Jurkat, Clone E6-1 (cell line): ENCODE results near the gene ABCB6.
"Not testable (repeated sequence)": the region's sequence is repeated elsewhere in the genome, so short reads cannot be mapped to it uniquely, and the experiment has no call there.

Experiments used
- DNase-seq: peaks from one replicate; pipeline ENCODE4 v3.0.0-alpha.2; 2011; ENCODE audit warnings: low read depth, low spot score
- H3K4me3 ChIP-seq: 2 replicates; pipeline ENCODE4 v1.5.1; 2011; ENCODE audit warnings: mild to moderate bottlenecking, low read length, control low read depth, moderate library complexity

The ABCB6 gene

DNA sequence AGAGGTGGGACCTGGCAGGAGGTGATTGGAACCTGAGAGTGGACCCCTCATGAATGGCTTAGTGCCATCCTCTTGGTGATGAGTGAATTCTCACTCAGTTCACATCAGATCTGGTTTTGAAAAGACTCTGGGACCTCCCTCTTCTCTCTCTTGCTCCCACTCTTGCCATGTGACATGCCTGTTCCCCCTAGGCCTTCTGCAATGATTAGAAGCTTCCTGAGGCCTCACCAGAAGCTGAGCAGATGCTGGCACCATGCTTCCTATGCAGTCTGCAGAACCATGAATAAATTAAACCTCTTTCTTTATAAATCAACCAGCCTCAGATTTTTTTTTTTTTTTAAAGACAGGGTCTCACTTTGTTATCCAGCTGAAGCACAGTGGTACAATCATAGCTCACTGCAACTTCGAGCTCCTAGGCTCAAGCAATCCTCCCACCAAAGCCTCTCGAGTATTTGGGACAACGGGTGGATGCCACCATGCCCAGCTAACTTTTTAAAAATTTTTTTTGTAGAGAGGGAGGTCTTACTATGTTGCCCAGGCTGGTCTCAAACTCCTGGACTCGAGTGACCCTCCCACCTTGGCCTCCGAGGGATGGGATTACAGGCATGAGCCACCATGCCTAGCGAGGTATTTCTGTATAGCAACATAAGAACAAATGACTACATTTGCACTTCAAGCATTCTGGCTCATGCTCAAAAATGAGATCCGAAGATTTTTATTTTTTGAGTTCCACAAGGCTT is 14.2 kb downstream of the ABCB6 start:
- DNase-seq, result no peak
- H3K4me3 ChIP-seq, result no peak overlapping the region

DNA sequence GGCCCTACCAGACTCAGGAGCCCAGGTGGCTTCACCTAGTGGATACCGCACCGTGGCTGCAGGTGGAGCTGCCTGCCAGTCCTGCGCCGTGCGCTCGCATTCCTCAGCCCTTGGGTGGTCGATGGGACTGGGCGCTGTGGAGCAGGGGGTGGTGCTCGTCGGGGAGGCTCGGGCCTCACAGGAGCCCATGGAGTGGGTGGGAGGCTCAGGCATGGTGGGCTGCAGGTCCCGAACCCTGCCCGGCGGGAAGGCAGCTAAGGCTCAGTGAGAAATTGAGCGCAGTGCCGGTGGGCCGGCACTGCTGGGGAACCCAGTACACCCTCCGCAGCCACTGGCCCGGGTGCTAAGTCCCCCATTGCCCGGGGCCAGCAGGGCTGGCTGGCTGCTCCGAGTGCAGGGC is 17.4 kb downstream of the ABCB6 start:
- not testable (repeated sequence) for H3K4me3 ChIP-seq, DNase-seq

DNA sequence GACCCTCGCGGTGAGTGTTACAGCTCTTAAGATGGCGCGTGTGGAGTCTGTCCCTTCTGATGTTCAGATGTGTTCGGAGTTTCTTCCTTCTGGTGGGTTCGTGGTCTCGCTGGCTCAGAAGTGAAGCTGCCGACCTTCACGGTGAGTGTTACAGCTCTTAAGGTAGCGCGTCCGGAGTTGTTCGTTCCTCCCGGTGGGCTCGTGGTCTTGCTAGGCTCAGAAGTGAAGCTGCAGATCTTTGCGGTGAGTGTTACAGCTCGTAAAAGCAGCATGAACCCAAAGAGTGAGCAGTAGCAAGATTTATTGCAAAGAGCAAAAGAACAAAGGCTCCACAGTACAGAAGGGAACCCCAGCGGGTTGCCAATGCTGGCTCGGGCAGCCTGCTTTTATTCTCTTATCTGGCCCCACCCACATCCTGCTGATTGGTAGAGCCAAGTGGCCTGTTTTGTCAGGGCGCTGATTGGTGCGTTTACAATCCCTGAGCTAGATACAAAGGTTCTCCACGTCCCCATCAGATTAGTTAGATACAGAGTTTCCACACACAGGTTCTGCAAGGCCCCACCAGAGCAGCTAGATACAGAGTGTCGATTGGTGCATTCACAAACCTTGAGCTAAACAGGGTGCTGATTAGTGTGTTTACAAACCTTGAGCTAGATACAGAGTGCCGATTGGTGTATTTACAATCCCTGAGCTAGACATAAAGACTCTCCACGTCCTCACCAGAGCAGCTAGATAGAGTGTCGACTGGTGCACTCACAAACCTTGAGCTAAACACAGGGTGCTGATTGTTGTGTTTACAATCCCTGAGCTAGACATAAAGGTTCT is 18.0 kb downstream of the ABCB6 start:
- peak overlapping the region; percentile 35 for H3K4me3 ChIP-seq
- DNase-seq, result peak; percentile 79

DNA sequence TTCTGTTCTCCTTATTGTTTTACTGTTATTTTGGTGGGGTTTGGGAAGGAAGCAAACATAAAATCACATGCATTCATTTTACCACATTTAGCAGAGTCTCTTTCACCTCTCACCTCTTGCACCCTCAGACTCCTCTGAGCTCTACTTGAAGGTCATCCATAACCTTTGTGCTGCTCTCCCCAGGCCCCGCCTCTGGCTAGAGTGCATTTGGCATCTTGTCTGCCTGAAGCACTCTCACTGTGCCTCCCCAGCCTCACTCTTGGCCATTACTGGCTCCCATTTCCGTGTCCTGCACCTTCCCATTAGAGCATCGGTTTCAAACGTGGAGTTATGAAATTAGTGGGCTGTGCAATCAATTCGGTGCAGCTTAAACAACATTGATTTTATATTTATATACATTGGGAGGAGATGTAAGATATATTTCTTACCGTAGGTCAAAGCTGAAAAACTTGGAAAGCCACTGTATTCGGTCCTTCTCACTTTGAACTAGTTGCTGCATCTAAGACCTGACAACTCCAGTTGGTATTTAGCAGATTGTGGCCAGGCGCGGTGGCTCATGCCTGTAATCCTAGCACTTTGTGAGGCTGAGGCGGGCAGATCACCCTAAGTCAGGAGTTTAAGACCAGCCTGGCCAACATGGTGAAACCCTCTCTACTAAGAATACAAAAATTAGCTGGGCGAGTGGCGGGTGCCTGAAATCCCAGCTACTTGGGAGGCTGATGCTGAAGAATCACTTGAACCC is 19.1 kb downstream of the ABCB6 start:
- H3K4me3 ChIP-seq, result no peak overlapping the region

DNA sequence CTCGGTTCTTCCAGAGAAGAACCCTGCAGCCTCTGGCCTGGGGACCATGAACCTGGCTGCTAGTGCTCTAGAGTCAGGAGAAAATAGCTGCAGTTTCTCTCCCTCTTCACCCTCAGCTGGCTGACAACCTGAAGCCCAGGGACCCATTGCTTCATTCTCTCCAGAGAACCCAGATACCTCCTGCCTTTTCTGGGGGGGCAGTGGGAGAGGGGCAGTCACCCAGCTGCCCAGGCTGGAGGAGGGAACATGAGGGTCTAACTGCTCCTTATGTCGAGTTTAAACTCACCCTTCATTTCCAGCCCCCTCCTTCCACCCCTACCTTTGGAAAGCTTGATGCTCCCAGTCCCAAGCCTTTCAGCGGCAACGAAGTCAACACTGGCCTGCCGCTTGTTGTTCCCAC is 19.8 kb downstream of the ABCB6 start:
- no peak overlapping the region for H3K4me3 ChIP-seq
- no peak for DNase-seq

More for the DNA sequence above, 19.1 kb downstream of the ABCB6 start:
- DNase-seq, result no peak

DNA sequence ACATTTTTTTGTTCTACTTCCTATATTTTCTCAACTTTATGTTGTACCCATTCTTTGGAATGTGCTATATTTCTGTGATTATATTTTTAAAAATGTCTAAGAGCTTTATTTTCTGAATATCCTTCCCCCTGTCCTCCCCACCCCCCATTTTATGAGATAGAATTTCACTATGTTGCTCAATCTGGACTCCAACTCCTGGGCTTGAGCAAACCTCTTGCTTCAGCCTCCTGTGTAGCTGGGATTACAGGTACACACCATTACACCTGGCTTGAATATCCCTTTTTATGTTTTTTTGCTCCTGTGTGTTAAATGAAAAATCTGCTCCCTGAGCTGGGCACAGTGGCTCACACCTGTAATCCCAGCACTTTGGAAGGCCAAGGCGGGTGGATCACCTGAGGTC is 21.4 kb downstream of the ABCB6 start:
- DNase-seq, result no peak
- no peak overlapping the region for H3K4me3 ChIP-seq

DNA sequence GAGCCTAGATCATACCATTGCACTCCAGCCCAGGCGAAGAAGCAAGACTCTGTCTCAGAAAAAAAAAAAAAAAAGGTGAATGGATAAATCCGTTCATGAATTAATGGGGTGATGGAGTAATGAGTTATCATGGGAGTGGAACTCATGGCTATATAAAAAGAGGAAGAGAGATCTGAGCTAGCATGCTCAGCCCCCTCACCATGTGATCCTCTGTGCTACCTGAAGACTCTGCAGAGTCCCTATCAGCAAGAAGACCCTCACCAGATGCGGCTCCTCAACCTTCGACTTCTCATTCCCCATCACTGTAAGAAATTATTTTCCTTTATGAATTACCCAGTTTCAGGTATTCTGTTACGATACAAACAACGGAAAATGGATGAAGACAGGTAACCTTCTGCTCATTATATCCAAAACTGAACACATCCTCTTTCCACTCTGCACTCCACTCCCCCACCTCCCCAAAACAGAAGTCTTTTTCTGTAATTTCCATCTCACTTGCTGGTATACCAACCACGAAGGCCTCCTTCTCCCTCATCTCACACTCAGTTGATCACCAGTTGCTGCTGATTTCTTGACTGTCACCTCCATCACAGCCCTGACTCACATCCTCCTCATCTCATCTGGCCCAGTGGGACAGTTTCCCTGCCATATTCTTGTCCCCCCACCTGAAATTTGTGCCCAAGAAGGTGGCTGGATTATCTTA is 31.9 kb downstream of the ABCB6 start:
- H3K4me3 ChIP-seq, result no peak overlapping the region
- DNase-seq, result no peak

DNA sequence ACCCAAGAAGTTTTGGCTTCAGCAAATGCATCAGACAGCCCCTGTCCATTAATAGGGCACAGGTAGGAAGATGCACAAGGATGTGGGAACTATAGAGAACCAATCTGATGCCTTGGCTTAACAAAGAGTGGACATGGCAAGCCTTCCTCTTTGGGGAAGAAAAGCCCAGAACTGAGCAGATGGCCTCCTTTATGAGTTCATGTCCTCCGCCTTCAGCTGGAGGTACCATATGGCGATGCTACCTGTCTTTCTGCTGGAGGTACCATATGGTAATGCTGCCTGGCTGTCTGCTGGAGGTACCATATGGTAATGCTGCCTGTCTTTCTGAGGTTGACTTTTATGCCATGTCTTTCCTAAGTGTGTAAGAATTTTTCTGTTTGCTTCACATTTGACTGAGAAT is 34.6 kb downstream of the ABCB6 start:
- no peak overlapping the region for H3K4me3 ChIP-seq
- DNase-seq, result no peak

DNA sequence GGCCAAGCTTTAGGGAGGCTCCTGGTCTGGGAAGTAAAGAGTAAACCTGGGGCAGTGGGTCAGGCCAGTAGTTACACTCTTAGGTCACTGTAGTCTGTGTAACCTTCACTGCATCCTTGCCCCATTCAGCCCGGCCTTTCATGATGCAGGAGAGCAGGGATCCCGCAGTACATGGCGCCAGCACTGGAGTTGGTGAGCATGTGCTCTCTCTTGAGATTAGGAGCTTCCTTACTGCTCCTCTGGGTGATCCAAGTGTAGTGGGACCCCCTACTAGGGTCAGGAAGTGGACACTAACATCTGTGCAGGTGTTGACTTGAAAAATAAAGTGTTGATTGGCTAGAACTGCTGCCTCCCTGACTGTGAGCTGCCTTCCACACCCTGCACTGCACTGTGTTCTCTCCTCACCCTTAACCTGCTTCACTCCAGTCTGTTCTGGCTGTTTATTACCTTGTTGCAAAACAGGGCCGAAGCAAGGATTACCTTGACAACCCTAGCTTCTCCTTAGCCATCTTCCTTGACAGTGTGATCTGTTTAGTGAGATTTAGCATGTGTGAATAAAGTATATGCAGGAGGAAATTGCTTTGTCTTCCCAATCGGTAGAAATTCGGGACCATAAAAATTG is 35.5 kb downstream of the ABCB6 start:
- no peak overlapping the region for H3K4me3 ChIP-seq
- no peak for DNase-seq

DNA sequence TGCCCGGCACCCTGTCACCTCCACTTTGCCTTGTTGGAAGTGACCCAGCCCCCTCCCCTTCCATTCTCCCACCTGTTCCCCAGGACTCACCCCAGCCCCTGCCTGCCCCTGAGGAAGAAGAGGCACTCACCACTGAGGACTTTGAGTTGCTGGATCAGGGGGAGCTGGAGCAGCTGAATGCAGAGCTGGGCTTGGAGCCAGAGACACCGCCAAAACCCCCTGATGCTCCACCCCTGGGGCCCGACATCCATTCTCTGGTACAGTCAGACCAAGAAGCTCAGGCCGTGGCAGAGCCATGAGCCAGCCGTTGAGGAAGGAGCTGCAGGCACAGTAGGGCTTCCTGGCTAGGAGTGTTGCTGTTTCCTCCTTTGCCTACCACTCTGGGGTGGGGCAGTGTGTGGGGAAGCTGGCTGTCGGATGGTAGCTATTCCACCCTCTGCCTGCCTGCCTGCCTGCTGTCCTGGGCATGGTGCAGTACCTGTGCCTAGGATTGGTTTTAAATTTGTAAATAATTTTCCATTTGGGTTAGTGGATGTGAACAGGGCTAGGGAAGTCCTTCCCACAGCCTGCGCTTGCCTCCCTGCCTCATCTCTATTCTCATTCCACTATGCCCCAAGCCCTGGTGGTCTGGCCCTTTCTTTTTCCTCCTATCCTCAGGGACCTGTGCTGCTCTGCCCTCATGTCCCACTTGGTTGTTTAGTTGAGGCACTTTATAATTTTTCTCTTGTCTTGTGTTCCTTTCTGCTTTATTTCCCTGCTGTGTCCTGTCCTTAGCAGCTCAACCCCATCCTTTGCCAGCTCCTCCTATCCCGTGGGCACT is 36.2 kb downstream of the ABCB6 start:
- no peak for DNase-seq
- H3K4me3 ChIP-seq, result no peak overlapping the region

DNA sequence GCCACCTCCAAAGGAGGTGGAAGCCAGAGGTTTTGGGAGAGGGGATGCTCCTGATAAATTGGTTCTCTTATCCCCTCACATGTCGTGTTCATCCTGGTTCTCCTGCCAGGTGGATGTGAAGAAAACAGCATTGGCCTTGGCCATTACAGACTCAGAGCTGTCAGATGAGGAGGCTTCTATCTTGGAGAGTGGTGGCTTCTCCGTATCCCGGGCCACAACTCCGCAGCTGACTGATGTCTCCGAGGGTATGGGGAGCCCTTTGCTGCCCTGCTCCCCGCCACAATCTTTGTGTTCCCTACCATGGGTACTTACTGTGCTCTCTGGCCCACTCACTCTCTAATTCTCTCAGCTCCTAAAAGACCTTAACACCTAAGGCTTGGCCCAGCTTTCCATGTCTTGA is 37.2 kb downstream of the ABCB6 start:
- no peak for DNase-seq
- H3K4me3 ChIP-seq, result no peak overlapping the region

DNA sequence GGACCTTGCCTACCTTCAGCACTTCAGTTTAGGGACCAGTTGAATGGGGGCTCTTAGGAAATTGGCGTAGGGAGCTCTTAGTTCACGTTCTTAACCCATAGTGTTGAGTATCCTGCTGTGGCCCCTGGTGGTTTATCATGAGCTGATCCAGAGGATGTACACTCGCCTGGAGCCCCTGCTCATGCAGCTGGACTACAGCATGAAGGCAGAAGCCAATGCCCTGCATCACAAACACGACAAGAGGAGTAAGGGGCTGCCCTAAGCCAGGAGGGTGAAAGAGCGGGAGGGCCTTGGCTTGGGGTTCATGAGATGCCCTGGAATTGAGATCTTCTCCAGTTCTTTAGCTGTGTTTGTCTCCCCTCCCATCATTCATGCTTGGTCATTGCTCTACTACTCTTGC is 37.8 kb downstream of the ABCB6 start:
- DNase-seq, result no peak
- no peak overlapping the region for H3K4me3 ChIP-seq

DNA sequence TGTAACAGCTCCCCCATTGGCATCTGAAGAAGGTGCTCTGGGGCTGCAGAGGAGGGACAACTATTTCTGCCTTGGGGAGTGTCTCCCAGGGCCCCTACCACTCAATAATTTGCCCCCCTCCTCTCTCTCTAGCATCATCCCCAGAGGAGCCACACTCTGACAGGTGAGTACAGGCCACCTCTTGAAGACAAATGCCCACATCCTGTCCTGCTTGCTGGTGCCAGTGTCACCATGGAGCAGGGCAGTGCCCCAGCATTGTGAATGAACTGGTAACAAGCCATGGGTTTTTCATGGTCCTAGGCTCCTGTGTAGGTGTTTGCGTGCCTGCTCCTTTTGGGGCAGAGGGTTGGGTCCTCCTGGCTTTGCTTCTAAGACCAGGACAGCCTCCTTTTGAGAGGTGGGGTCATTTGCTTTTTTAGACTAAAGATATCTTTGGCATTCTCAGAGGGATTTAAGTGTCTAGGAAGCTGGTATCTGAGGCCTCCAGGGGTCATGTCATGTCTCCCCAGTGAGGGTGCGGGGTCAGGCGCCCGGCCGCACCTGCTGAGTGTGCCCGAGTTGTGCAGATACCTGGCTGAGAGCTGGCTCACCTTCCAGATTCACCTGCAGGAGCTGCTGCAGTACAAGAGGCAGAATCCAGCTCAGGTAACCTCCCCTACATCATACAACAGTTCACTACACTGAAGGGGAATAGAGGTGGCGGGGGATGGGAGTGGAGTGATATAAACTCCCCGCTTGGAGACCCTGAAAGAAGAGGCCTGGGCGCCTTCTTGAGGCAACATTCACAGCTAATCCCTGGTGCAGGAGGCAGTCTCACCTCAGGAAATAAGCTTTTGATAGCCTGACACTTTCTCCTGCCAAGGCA is 38.9 kb downstream of the ABCB6 start:
- DNase-seq, result no peak
- no peak overlapping the region for H3K4me3 ChIP-seq

DNA sequence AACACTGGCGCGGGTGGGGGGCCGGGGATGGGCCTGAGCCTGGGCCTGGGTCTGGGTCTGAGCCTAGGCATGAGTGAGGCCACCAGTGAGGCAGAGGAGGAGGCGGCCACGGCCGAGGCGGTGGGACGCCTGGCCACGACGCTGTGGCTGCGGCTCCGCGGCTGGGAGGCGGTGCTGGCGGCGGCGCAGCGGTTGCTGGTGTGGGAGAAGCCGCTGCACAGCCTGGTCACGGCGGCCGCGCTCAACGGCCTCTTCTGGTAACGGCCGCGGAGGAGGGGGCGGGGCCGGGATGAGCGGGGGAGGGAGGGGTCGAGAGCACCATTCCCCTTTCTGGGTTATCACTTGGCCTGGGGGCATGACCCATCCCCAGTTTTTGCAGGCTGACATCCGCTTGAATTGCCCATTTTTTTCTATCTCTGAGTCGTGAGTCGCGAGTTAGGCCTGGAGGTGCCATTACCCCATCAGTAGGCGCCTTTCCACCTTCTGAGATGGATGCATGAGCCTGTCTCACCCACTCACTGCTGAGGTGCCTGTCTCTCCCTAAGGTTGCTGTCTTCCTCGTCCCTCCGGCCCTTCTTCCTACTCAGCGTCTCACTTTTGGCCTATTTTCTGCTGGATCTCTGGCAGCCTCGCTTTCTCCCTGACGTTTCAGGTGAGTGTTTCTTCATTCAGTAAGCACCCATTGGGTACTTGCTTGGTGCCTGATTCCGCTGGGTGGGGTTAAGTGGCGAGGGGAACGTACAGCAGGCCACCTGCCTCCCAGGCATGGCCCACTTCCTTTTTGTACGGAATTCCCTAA is 40.2 kb downstream of the ABCB6 start:
- no peak for DNase-seq

DNA sequence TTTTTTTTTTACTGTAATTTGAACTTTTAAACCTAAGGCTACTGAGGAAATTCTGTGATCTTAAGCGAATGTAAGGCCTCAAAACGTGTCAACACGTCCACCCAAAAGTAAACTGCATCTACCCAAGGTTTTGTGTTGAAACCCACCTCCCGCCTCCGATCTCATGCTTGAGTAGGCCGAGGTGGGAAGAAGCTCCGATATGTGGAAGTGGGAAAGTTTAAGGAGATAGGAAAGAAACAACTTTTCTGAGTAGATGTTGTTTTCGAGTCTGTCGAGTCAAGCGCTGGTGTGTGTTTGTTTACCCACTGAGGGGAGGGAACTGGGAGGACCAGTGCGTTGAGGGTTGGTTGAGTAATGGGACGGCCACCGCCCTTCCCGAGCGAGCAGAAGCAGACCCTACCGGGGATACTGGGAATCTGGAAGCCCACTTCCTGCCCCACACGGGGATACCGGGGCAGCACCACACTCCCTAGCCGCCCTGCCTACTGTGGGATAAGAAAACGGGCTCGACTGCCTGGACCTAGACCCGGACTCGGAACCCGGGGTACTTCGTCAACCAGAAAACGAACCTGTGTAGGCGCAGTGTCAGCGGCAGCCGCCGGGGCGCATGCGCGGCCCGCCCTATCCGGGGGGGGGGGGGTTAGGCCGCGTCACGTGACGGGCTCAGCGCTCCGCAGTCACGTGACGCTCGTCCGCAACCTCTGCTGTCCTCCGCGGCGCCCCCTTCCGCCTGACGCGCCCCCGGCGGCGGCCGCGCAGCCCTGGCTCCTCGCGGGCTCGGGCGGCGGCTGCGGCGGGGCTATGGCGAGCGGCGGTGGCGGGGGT is 41.0 kb downstream of the ABCB6 start, which contains the start of gene RETREG2:
RETREG2 (plus strand) TSS at position 724 of the 825 bp plus-strand sequence; CDS start at position 802, 78 bp downstream.
- DNase-seq, result peak; percentile 84
- H3K4me3 ChIP-seq, result peak within 1 kb of the TSS; percentile 90

More for the DNA sequence above, 40.2 kb downstream of the ABCB6 start:
- peak overlapping the region; percentile 90 for H3K4me3 ChIP-seq
